AG09309 (cell line): ENCODE measurements around the gene TDRD7.

Experiments
- DNase-seq: peaks from one replicate; pipeline ENCODE4 v3.0.0-alpha.2; 2010; ENCODE audit warnings: low read depth
- H3K4me3 ChIP-seq: 2 replicates; pipeline ENCODE4 v1.5.1; 2011; ENCODE audit warnings: mild to moderate bottlenecking, low read depth, low read length, moderate library complexity; ENCODE audit not compliant: control insufficient read depth
- TF ChIP-seq, protein P1 (sequence below): IDR thresholded peaks from 2 replicates; pipeline ENCODE4 v1.5.1; 2011; ENCODE audit warnings: mild to moderate bottlenecking, low read depth, low read length, inconsistent platforms; ENCODE audit not compliant: insufficient read depth, control insufficient read depth; ENCODE audit errors: missing control alignments

Gene TDRD7

DNA sequence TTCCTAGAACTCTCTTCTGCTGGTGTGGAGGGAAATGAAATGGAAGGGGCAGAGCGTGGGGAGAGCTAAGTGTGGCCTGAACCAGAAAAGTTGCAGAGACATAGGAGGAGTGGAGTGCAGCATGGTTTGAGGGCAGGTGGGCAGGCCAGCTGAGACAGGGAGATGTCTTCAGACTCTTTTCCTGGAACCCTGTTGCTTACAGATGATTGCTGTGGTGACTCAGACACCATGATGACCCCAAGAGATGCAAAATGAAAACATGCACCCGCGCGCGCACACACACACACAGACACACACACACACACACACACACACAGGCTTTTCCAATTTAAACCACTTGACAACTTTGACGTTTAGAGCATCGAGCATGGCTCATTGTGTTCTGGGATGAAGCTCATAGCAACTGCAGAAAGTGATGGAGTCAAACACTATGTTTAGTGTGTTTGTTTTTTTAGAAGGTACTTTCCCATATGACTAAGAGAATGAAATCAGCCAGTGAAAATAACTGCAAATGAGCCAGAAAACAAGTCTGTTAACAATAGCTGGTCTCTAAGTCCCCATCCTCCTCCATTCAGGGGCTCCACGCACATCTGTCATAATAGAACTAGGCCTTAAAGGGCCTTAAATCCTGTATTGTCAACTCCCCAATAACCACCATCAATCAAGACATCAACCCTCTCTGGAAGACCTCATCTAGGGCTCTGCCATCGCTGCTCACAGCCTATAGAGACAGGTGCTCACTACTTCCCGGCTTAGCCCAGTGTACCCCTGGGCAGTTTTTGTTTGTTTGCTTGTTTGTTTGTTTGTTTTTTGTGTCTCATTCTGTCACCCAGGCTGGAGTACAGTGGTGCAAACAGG lies 99.1 kb downstream of the TDRD7 start:
- no peak overlapping the region for H3K4me3 ChIP-seq
- DNase-seq, result peak; percentile 52
- TF ChIP-seq, protein P1, sequence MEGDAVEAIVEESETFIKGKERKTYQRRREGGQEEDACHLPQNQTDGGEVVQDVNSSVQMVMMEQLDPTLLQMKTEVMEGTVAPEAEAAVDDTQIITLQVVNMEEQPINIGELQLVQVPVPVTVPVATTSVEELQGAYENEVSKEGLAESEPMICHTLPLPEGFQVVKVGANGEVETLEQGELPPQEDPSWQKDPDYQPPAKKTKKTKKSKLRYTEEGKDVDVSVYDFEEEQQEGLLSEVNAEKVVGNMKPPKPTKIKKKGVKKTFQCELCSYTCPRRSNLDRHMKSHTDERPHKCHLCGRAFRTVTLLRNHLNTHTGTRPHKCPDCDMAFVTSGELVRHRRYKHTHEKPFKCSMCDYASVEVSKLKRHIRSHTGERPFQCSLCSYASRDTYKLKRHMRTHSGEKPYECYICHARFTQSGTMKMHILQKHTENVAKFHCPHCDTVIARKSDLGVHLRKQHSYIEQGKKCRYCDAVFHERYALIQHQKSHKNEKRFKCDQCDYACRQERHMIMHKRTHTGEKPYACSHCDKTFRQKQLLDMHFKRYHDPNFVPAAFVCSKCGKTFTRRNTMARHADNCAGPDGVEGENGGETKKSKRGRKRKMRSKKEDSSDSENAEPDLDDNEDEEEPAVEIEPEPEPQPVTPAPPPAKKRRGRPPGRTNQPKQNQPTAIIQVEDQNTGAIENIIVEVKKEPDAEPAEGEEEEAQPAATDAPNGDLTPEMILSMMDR, result no peak

DNA sequence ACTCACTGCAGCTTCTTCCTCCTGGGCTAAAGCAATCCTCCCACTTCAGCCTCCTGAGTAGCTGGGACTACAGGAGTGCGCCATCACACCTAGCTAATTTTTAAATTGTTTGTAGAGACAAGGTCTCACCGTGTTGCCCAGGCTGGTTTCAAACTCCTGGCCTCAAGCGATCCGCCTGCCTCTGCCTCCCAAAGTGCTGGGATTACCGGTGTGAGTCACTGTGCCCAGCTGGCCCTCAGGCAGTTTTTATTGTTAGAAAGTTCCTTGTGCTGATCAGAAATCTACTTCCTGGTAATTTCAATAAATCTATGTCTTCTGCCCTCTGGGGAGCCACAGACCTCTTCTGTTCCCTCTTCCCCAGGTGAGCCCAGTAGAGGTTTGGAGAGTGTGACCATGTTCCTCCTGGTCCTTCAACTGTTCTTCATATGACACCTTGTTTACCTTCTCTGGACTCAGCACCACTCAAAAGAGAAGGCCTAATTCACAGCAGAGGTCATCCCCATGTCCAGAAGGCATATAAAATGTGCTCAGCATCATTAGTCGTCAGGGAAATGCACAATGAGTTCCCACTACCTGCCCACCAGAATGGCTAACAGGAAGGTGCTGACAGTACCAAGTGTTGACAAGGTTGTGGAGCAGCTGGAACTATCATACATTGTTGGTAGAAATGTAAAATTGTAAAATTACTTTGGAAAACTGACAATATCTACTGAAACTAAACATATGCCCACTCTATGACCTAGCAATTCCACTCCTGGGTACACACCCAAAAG lies 99.9 kb downstream of the TDRD7 start:
- no peak for DNase-seq
- no peak overlapping the region for H3K4me3 ChIP-seq
- TF ChIP-seq, protein P1, result no peak

DNA sequence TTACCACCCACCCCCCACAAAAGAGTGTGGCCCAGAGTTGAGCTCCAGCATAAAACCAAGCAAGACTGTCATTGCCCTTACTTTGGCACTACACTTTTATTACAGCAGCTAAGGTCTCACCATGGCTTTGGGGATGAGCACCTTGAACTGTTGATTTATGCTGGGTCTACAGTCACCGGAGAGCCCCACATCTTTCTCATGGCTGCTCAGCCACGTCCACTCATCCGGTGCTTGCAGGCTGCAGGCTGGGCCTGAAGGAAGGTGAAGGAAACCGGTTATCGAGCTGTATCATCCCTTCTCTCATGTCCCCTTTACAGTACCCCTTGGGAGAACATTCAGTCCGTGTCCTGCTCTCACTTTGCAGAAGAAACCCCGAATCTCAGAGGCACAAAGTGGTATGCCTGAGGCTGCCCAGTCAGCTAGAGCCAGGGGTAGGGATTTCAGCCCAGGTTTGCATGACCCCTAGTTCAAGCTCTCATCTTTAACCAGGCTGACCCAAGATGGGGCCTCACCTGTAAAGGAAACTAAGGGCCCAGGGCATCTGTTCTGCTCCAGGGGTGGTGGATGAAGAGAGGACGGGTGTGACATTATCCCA lies 101.2 kb downstream of the TDRD7 start:
- TF ChIP-seq, protein P1, result no peak
- H3K4me3 ChIP-seq, result no peak overlapping the region
- DNase-seq, result no peak

DNA sequence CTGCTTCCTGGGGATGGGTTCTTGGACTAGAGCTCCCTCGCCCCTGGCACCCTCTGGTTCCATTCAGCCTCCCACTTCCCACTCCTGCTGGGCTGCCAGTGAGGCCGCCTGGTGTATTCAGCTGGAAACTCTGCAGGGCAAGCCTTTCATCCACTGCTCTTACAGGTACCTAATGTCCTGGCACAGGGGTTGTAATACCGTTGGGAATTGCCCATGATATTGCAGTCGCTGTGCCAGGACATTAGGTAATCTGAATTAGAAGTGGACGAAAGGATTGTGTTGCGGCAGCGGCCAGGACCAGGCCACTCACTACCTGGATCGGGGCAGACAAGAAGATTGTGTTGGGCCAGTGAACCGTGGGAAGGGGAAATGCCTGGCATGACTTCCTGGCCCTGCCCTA lies 102.6 kb downstream of the TDRD7 start:
- H3K4me3 ChIP-seq, result no peak overlapping the region
- no peak for DNase-seq
- TF ChIP-seq, protein P1, result no peak

DNA sequence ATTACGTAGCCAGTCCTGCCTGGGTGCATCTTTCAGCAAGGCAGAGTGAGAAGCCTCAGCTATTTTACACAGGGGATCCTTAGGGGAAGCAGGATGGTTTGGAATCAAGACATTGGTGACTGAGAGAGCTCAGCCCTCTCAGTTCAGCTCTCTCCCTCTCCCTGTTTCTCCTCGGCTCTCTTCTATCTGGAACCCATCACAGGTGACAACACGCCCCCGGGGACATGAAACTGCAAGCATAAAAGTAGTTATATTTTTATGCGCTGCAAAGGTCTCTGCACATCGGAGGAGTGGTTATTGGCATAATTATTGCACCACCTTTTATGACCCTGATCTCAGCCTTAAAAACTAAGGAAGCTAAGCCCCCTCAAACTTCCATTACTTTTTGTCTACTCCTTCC lies 103.8 kb downstream of the TDRD7 start:
- no peak for DNase-seq
- TF ChIP-seq, protein P1, result no peak
- H3K4me3 ChIP-seq, result no peak overlapping the region

DNA sequence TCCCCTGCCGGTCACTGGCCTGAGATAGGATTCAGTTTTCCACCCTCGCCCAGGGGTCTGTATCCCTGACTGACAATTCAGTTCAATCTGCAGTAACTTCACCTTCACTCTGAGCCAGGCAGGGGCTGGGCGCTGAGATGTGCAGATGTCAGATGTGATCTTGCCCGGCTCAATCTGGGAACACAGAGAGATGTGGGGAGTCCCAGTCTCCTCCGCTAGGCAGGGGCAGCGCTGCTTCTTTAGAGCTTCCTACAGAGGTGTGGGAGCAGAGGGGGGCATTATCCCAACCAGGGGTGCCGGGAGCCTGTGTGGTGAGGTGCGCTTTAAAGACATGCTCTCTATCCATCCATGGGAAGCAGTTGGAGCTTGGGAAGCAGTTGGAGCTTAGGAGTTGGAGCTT lies 104.2 kb downstream of the TDRD7 start:
- TF ChIP-seq, protein P1, result no peak
- DNase-seq, result no peak
- H3K4me3 ChIP-seq, result no peak overlapping the region
